ENCODE data around the gene CARMIL3.
"Not testable (repeated sequence)": the region's sequence is repeated elsewhere in the genome, so short reads cannot be mapped to it uniquely, and the experiment has no call there.

CARMIL3 gene

GRCh38 chr14:24093901-24094840 lies 42.4 kb downstream of the CARMIL3 start, which contains the start of gene PCK2:
Gene PCK2 (plus strand): TSS chr14:24094311. CDS start chr14:24094406, 95 bp downstream.
- DNase-seq (ENCODE audit: low read depth, low spot score), result no peak

GRCh38 chr14:24094841-24095270 lies 43.0 kb downstream of the CARMIL3 start:
- DNase-seq (ENCODE audit: low read depth, low spot score), result no peak

- DNase-seq (ENCODE audit: low read depth, low spot score), result no peak
These were observed 43.7 kb downstream of the CARMIL3 start for GRCh38 chr14:24095271-24096068.

GRCh38 chr14:24096545-24097181 lies 44.9 kb downstream of the CARMIL3 start:
- DNase-seq (ENCODE audit: low read depth, low spot score), result no peak

GRCh38 chr14:24098229-24098926 lies 46.6 kb downstream of the CARMIL3 start:
- DNase-seq (ENCODE audit: low read depth, low spot score), result no peak

GRCh38 chr14:24098927-24099813 lies 47.4 kb downstream of the CARMIL3 start:
- no peak for DNase-seq (ENCODE audit: low read depth, low spot score)

- DNase-seq (ENCODE audit: low read depth, low spot score), result no peak
These were observed 48.6 kb downstream of the CARMIL3 start for GRCh38 chr14:24100197-24100981.

- no peak for DNase-seq (ENCODE audit: low read depth, low spot score)
These were observed 49.2 kb downstream of the CARMIL3 start for GRCh38 chr14:24100982-24101494.

GRCh38 chr14:24102357-24103048 lies 50.7 kb downstream of the CARMIL3 start:
- DNase-seq (ENCODE audit: low read depth, low spot score), result no peak

GRCh38 chr14:24103451-24103850 lies 51.6 kb downstream of the CARMIL3 start:
- DNase-seq (ENCODE audit: low read depth, low spot score), result no peak

- DNase-seq (ENCODE audit: low read depth, low spot score), result not testable (repeated sequence)
These were observed 53.9 kb downstream of the CARMIL3 start for GRCh38 chr14:24105609-24106239.

- DNase-seq (ENCODE audit: low read depth, low spot score), result no peak
These were observed 55.0 kb downstream of the CARMIL3 start for GRCh38 chr14:24106672-24107271.

GRCh38 chr14:24108336-24108874 lies 56.6 kb downstream of the CARMIL3 start:
- no peak for DNase-seq (ENCODE audit: low read depth, low spot score)

- no peak for DNase-seq (ENCODE audit: low read depth, low spot score)
These were observed 58.3 kb downstream of the CARMIL3 start for GRCh38 chr14:24110060-24110459.

- no peak for DNase-seq (ENCODE audit: low read depth, low spot score)
These were observed 58.7 kb downstream of the CARMIL3 start for GRCh38 chr14:24110523-24110922.

- no peak for DNase-seq (ENCODE audit: low read depth, low spot score)
These were observed 61.6 kb downstream of the CARMIL3 start for GRCh38 chr14:24113379-24113800.

GRCh38 chr14:24113801-24114531 lies 62.2 kb downstream of the CARMIL3 start:
- DNase-seq (ENCODE audit: low read depth, low spot score), result no peak
